Glomerular endothelial cell (primary cell): ENCODE results near the gene SULT1A3. TPM values are rescaled to one million over a fixed set of nuclear protein-coding genes. Genes with fewer than 3 reads are reported as not detected.
"Not testable (repeated sequence)": the region's sequence is repeated elsewhere in the genome, so short reads cannot be mapped to it uniquely, and the experiment has no call there.

Experiments used
- DNase-seq: peaks from one replicate; pipeline ENCODE4 v3.0.0-alpha.2; 2011; ENCODE audit warnings: low read depth, low spot score; ENCODE audit errors: extremely low read depth
- total RNA-seq: library from RNA; depleted of rRNA; stranded (reverse); fragments of >200 nt; gene quantifications from 2 replicates; pipeline ENCODE4 v1.2.3, GENCODE V29; 2015

Gene SULT1A3
- total RNA-seq, result 10.2 and 19.4 TPM in 2 replicates

GRCh38 chr16:30199049-30199448 lies at the start of gene SULT1A3:
SULT1A3 (plus strand) TSS chr16:30199255; CDS start chr16:30200729, 1,474 bp downstream.
- DNase-seq, result not testable (repeated sequence)

GRCh38 chr16:30151091-30151490 lies 48.0 kb upstream of the SULT1A3 start:
- no peak for DNase-seq

DNA sequence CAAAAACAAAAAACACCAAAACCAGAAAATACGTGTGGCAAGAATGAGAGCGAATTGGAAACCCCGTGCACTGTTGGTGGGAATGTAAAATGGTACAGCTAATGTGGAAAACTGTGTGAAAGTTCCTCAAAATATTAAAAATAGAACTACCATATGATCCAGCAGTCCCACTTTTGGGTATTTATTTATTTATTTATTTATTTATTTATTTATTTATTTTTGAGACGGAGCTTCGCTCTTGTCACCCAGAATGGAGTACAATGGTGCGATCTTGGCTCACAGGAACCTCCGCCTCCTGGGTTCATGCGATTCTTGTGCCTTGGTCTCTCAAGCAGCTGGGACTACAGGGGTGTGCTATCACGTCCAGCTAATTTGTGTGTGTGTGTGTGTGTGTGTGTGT lies 46.5 kb upstream of the SULT1A3 start:
- no peak for DNase-seq

DNA sequence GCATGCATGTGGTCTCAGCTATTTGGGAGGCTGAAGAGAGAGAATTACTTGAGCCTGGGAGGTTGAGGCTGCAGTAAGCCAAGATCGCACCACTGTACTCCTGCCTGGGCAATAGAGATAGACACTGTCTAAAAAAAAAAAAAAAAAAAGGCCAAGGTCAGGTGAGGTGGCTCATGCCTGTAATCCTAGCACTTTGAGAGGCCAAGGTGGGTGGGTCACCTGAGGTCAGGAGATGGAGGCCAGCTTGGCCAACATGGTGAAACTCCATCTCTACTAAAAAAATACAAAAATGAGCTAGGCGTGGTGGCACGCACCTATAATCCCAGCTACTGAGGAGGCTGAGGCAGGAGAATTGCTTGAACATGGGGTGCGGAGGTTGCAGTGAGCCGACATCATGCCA lies 43.9 kb upstream of the SULT1A3 start:
- DNase-seq, result no peak

GRCh38 chr16:30157214-30157613 lies 41.8 kb upstream of the SULT1A3 start:
- no peak for DNase-seq

DNA sequence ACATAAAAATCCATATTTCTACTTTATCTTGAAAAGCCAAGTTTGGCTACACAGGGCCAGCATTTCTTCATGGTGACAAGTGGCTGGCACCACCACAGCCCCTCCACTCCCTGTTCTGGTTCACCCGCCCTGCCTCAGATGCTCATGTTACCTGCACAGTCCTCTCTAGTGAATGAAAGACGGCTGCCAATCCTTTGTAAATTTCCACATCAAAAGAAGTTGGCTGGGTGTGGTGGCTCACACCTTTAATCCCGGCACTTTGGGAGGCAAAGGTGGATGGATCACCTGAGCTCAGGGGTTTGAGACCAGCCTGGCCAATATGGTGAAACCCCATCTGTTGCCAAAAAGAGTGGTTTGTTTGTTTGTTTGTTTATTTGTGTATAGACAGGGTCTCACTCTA lies 35.5 kb upstream of the SULT1A3 start:
- no peak for DNase-seq

- DNase-seq, result no peak
Observed at GRCh38 chr16:30166202-30166902, 32.7 kb upstream of the SULT1A3 start.

DNA sequence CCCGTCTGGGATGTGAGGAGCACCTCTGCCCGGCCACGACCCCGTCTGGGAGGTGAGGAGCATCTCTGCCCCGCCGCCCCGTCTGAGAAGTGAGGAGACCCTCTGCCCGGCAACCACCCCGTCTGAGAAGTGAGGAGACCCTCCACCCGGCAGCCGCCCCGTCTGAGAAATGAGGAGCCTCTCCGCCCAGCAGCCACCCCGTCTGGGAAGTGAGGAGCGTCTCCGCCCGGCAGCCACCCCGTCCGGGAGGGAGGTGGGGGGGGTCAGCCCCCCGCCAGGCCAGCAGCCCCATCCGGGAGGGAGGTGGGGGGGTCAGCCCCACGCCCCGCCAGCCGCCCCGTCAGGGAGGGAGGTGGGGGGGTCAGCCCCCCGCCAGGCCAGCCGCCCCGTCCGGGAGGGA lies 30.3 kb upstream of the SULT1A3 start:
- DNase-seq, result not testable (repeated sequence)

DNA sequence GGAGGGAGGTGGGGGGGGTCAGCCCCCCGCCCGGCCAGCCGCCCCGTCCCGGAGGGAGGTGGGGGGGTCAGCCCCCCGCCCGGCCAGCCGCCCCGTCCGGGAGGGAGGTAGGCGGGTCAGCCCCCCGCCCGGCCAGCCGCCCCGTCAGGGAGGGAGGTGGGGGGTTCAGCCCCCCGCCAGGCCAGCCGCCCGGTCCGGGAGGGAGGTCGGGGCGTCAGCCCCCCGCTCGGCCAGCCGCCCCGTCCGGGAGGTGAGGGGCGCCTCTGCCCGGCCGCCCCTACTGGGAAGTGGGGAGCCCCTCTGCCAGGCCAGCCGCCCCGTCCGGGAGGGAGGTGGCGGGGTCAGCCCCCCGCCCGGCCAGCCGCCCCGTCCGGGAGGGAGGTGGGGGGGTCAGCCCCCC lies 29.6 kb upstream of the SULT1A3 start:
- not testable (repeated sequence) for DNase-seq

- not testable (repeated sequence) for DNase-seq
Observed at GRCh38 chr16:30170145-30170544, 28.9 kb upstream of the SULT1A3 start.

DNA sequence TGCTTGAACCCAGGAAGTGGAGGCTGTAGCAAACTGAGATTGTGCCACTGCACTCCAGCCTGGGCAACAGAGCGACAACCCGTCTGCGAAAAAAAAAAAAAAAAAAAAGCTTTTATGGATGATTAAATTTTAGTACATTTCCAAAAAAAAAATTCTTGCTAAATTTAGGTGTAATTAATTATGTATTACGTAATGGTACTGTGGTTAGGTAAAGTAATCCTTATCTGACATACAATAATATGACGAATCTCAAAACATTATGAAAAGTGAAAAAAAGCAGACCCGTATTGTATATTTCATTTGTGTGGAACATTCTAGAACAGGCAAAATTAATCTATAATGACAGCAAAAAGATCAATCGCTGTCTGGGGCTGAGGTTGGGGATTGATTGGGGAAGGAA lies 26.0 kb upstream of the SULT1A3 start:
- DNase-seq, result no peak

DNA sequence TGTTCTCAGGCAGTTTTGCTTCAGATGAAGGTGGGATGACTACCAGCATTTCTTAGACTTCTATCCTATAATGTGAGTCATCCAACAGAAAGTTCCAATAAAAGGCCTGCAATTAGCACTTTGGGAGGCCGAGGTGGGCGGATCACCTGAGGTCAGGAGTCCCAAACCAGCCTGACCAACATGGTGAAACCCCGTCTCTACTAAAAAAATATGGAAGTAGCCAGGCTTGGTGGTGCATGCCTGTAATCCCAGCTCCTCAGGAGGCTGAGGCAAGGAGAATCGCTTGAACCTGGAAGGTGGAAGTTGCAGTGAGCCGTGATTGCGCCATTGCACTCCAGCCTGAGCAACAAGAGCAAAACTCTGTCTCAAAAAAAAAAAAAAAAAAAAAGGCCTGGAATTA lies 22.2 kb upstream of the SULT1A3 start:
- not testable (repeated sequence) for DNase-seq

GRCh38 chr16:30179195-30179594 lies 19.9 kb upstream of the SULT1A3 start:
- no peak for DNase-seq

DNA sequence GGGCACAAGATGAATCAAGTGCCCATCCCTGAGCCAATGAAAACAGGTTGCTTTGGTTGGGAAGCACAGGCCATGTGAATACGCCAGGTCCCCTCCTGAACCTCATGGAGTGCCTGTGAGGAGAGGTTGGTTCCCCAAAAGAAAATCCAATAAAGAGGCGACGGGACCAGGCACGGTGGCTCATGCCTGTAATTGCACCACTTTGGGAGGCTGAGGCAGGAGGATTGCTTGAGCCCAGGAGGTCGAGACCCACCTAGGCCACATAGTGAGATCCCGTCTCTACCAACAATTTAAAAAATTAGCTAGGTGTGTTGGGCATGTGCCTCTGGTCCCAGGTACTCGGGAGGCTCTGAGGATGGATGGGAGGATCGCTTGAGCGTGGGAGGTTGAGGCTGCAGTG lies 19.1 kb upstream of the SULT1A3 start:
- no peak for DNase-seq

DNA sequence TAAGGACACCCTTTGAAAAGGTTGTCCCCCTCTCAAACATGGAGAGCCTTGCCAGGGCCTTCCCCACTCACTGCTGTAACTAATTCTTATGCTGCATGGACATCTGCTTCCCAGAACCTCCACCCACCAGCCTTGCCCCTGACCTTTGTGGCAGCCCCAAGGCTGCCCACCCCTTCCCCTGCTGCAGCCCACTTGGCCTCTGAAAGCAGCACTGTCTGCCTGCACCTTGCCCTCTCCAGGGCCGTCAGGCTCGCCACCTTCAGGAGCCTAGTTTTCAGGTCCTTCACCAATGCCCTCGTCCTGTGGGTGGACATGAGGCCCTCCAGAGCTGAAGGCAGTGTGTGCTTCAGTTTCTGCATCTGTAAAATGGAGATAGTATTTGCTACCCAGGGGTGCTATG lies 18.3 kb upstream of the SULT1A3 start:
- no peak for DNase-seq

- no peak for DNase-seq
Observed at GRCh38 chr16:30183233-30184095, 15.6 kb upstream of the SULT1A3 start, which contains the start of gene CORO1A. CORO1A (plus strand) TSS chr16:30183602; CDS start chr16:30185210, 1,608 bp downstream.

DNA sequence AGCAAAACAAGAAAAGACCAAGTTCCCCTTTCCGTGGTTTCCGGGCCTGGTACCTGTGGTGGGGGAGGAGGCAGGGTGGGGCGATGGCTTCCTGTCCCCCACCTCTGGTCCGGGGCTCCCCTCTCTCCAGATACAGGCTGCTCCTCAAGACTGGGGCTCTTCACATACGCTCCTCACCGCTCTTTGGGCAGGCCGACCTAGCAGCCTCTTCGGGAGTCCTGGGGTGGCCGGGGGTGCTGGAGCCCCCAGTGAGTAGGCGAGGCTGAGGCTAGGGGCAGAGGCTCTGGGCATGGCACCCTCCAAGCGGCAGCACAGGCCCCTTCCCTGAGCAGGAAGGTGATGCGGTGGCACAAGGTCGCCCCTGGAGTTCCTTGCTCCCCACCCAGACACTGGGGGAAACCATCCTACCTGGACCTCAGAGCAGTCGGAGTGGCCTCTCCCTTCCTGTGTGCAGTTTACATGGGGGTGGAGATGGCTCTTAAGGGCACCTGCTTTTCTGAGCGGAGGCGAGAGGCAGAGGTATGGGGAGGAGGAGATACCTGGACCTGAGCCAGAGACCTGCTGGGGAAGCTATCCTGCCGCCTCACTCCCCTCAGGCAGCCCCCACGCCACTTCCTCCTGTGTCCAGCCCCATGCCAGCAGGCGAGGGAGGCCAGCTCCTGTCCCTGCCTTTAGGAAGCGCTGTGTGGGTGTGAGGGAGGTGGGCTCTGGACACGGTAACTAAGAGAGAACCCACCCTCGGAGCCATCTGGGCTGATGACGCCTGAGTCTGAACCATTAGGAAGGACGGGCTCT lies 14.8 kb upstream of the SULT1A3 start:
- no peak for DNase-seq

DNA sequence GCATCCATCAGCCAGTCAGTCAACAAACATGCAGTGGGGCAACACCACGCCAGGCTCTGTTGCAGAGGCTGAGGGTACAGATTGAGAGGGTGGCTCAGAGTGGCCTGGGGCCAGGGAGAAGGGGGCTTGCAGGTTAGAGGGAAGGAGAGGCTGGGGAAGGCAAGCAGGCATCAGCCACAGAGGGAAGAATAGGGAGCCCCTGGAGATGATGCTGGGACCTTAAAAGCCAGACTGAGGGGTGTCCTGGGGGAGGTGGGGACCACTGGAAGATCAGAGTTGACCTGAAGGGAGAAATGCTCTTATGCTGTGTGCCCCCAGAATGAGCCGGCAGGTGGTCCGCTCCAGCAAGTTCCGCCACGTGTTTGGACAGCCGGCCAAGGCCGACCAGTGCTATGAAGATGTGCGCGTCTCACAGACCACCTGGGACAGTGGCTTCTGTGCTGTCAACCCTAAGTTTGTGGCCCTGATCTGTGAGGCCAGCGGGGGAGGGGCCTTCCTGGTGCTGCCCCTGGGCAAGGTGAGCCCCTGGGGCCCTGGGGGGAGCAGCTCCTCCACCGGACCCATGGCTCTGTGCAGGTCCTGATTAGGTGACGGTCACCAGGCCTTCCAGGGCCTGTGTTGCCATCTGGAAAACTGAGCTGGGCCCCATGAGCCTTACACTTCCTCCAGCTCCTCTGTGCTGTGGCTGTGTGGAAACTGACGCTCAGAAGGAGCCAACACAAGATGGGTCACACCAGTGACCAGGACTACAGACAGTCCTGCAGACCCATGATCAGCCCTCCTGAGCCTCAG lies 14.0 kb upstream of the SULT1A3 start:
- no peak for DNase-seq

- DNase-seq, result no peak
Observed at GRCh38 chr16:30185683-30186421, 13.2 kb upstream of the SULT1A3 start.

- DNase-seq, result no peak
Observed at GRCh38 chr16:30186444-30186781, 12.6 kb upstream of the SULT1A3 start.
